GM10266 (cell line): Measurements from ENCODE around the gene LONP1.

Source experiments
- DNase-seq: peaks from one replicate; pipeline ENCODE4 v3.0.0; 2012; ENCODE audit errors: extremely low spot score
- TF ChIP-seq, protein P1 (sequence below): IDR thresholded peaks from 2 replicates; pipeline ENCODE4 v1.5.1; 2012; ENCODE audit warnings: mild to moderate bottlenecking, low read depth; ENCODE audit not compliant: control insufficient read depth, insufficient read depth; ENCODE audit errors: missing control alignments

LONP1 gene

DNA sequence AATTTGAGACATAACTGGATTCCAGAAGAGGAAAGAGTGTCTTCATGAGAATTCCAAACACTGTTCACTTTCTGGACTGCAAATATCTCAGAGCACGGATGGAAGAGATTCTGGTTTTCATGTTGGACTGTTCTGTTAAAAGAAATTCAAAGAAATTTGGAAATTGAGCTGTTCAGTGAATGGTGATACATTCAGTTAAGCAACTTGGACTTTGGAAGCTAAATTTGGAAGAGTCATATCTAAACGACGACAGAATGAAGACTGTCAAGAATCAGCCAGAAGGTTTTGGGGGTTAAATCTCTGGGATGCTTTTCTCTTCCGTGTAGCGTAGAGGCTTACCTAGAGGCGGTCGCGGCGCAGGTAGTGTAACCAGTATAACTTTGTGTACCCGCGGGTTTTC is 71.5 kb downstream of the LONP1 start:
- DNase-seq: no peak
- TF ChIP-seq, protein P1, sequence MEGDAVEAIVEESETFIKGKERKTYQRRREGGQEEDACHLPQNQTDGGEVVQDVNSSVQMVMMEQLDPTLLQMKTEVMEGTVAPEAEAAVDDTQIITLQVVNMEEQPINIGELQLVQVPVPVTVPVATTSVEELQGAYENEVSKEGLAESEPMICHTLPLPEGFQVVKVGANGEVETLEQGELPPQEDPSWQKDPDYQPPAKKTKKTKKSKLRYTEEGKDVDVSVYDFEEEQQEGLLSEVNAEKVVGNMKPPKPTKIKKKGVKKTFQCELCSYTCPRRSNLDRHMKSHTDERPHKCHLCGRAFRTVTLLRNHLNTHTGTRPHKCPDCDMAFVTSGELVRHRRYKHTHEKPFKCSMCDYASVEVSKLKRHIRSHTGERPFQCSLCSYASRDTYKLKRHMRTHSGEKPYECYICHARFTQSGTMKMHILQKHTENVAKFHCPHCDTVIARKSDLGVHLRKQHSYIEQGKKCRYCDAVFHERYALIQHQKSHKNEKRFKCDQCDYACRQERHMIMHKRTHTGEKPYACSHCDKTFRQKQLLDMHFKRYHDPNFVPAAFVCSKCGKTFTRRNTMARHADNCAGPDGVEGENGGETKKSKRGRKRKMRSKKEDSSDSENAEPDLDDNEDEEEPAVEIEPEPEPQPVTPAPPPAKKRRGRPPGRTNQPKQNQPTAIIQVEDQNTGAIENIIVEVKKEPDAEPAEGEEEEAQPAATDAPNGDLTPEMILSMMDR: no peak

DNA sequence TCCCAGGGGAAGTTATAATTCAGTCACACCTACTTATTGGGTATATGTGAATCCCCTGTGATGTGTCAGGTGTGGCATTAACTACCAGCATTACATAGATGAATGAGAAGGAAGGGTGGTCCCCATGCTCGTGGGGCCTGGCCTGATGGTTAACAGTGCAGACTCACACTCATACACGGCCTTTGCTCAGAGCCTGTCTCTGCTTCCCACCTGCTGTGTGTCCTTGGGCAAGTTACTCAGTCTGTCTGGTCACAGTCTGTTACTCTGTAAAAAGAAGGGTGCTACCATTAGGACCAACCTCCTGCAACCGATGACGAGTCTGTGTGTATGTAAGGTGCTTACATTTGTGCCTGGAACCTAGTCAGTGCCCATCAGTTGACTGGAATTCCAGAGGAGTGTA is 73.2 kb downstream of the LONP1 start:
- no peak for DNase-seq
- TF ChIP-seq, protein P1: no peak

DNA sequence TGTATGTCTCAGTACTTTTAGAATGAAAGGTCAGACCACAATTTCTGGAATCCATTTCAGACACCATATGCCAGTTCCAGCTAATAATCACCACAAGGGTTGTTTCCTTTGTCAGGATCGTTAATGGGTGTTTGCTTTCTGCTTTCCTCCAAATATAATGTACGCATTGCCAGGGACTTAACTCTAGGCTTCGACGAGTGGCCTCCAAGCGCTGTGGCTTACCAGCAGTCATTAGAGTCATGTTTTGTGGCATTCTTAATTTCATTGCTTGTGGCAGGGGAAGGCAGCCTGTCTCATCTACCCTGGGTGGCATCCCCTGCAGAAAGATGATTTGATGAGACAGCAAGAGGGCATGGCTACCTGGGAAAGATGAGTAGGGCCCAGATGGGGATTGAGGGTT is 74.5 kb downstream of the LONP1 start:
- TF ChIP-seq, protein P1: no peak
- DNase-seq: no peak

DNA sequence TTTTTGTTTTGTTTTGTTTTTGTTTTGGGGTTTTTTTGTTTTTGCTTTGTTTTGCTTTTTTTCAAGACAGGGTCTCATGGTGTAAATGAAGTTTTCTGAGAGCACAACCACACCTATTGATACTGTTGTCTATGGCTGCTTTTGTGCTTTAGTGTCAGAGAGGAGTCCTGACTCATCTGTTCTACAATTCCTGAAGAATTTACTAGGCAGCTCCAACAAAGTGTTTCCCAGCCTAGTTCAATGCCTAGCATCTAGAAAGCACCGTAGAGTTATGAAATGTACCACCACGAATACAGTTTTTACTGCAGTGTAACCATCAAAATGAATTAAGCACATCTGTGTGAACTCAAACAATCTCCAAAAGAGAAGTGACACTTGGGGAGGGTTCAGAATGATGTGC is 75.9 kb downstream of the LONP1 start:
- TF ChIP-seq, protein P1: no peak

DNA sequence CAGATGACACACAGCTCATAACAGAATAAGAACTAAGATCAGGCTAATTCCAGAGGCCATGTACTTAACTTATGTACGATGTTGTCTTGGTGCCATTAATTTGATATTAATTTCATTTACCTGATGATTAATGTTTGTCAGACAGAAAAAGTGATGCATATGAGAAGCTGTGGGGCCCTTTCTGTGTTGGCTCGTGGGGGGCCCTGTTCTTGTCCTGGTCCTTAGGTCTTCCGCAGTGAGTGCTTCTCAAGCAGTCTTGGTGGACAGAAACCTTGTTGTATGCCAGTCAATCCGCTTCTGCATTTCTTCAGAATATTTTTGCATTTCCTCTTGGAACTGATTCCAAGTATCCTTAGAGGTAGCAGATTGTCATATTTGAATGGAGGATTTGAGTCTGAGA is 76.9 kb downstream of the LONP1 start:
- TF ChIP-seq, protein P1: no peak
- DNase-seq: no peak

More for the DNA sequence above, 75.9 kb downstream of the LONP1 start:
- no peak for DNase-seq

DNA sequence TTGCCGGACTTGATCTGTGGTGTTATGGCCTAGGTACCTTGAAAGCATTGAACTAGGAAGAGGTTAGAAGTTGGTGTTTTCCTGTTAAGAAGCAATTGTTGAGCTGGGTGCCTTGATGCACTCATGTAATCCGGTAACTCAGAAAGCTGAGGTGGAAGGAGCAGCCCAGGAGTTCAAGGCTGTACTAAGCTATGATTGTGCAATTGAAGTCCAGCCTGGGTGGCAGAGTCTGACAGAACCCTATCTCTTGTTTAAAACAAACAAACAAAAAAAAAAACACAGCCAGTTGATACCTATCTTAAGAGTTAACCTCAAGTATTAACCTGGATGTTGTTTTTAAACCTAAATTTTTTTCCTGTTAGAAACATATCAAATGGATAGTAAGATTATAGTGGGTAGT is 77.7 kb downstream of the LONP1 start:
- TF ChIP-seq, protein P1: no peak
- DNase-seq: no peak
